ENCODE data around the gene SNX30. TPM values are rescaled to one million over a fixed set of nuclear protein-coding genes. Genes with fewer than 3 reads are reported as not detected.

The SNX30 gene
- total and polyA plus RNA-seq, 4 donors = 1.8 to 13.5 (median 6.5) TPM

GRCh38 chr9:112886351-112886750 lies 135.8 kb downstream of the SNX30 start:
- Histone ChIP-seq H3K27me3 (ENCODE audit: control insufficient read depth in 4 of 4, insufficient read depth in 4 of 4, low read length in 3 of 4) (no peaks in the 10 kb centered on the region), H3K27ac (ENCODE audit: low read depth in 1 of 2, low read length in 2 of 2) (no peak overlapping the region), H3K9me3 (ENCODE audit: control insufficient read depth in 4 of 4, low read length in 3 of 4) (no peaks in the 10 kb centered on the region), H3K9ac (ENCODE audit: low read depth in 1 of 2, low read length in 2 of 2) (no peak overlapping the region), H3K4me3 (ENCODE audit: low read depth in 1 of 3, low read length in 3 of 3) (no peak overlapping the region), H3K4me1 (ENCODE audit: control insufficient read depth in 4 of 4, insufficient read depth in 4 of 4, low read length in 3 of 4) (peaks cover 8 to 11% (median 10%) of the 10 kb centered on the region in 4 donors), H3K36me3 (ENCODE audit: control insufficient read depth in 4 of 4, insufficient read depth in 3 of 4, low read depth in 1 of 4, low read length in 3 of 4) (no peaks in the 10 kb centered on the region)
- no peak for DNase-seq (ENCODE audit: low spot score)
- WGBS = 95% methylated on average over 4 of the region's 4 CpGs
- TF ChIP-seq SP1 (IDR thresholded peaks at IDR 0.05) = no peak
- no peak for TF ChIP-seq NR2F2 (IDR thresholded peaks at IDR 0.05)
- TF ChIP-seq EGR1 (IDR thresholded peaks at IDR 0.05; ENCODE audit: low read depth in 2 of 2) = no peak
- TF ChIP-seq REST (IDR thresholded peaks at IDR 0.05) = no peak

GRCh38 chr9:112887381-112887780 lies 136.8 kb downstream of the SNX30 start:
- no peaks in the 10 kb centered on the region for H3K27me3 ChIP-seq (ENCODE audit: control insufficient read depth in 4 of 4, insufficient read depth in 4 of 4, low read length in 3 of 4)
- TF ChIP-seq RAD21 (IDR thresholded peaks at IDR 0.05) (peak in 1 of 2 donors; percentile 23), GABPA (IDR thresholded peaks at IDR 0.05 in 1 of 2, conservative IDR thresholded peaks at IDR 0.05 in 1 of 2) (no peak)
- H3K4me3 ChIP-seq (ENCODE audit: low read depth in 1 of 3, low read length in 3 of 3) = no peak overlapping the region
- H3K27ac ChIP-seq (ENCODE audit: low read depth in 1 of 2, low read length in 2 of 2) = no peak overlapping the region
- WGBS = 72% methylated on average over 5 of the region's 5 CpGs
- H3K36me3 ChIP-seq (ENCODE audit: control insufficient read depth in 4 of 4, insufficient read depth in 3 of 4, low read depth in 1 of 4, low read length in 3 of 4) = no peaks in the 10 kb centered on the region
- peaks cover 8 to 11% (median 10%) of the 10 kb centered on the region in 4 donors for H3K4me1 ChIP-seq (ENCODE audit: control insufficient read depth in 4 of 4, insufficient read depth in 4 of 4, low read length in 3 of 4)
- no peak for DNase-seq (ENCODE audit: low spot score)
- H3K9ac ChIP-seq (ENCODE audit: low read depth in 1 of 2, low read length in 2 of 2) = no peak overlapping the region
- no peaks in the 10 kb centered on the region for H3K9me3 ChIP-seq (ENCODE audit: control insufficient read depth in 4 of 4, low read length in 3 of 4)

- H3K9me3 ChIP-seq (ENCODE audit: control insufficient read depth in 4 of 4, low read length in 3 of 4) = no peaks in the 10 kb centered on the region
- no peak within 1 kb of the TSS for H3K9ac ChIP-seq (ENCODE audit: low read depth in 1 of 2, low read length in 2 of 2)
- H3K27me3 ChIP-seq (ENCODE audit: control insufficient read depth in 4 of 4, insufficient read depth in 4 of 4, low read length in 3 of 4) = no peaks in the 10 kb centered on the region
- 16% methylated on average over 78 of the region's 78 CpGs for WGBS
- TF ChIP-seq YY1 (IDR thresholded peaks at IDR 0.05) (no peak), FOXA2 (IDR thresholded peaks at IDR 0.05) (no peak), SP1 (IDR thresholded peaks at IDR 0.05) (no peak), REST (IDR thresholded peaks at IDR 0.05) (no peak), RXRA (IDR thresholded peaks at IDR 0.05) (no peak), HNF4G (IDR thresholded peaks at IDR 0.05) (no peak), ATF3 (IDR thresholded peaks at IDR 0.05) (no peak), HNF4A (conservative IDR thresholded peaks at IDR 0.05) (no peak), CTCF (IDR thresholded peaks at IDR 0.05; ENCODE audit: low read depth, low read length, missing input control) (no peak), FOXA1 (IDR thresholded peaks at IDR 0.05) (no peak), RAD21 (IDR thresholded peaks at IDR 0.05) (no peak), JUND (IDR thresholded peaks at IDR 0.05) (no peak), GABPA (IDR thresholded peaks at IDR 0.05 in 1 of 2, conservative IDR thresholded peaks at IDR 0.05 in 1 of 2) (no peak), MAX (IDR thresholded peaks at IDR 0.05) (no peak)
- no peaks in the 10 kb centered on the region for H3K36me3 ChIP-seq (ENCODE audit: control insufficient read depth in 4 of 4, insufficient read depth in 3 of 4, low read depth in 1 of 4, low read length in 3 of 4)
- DNase-seq (ENCODE audit: low spot score) = no peak
- peak within 1 kb of the TSS; percentile 0 to 48 (median 3) for H3K4me3 ChIP-seq (ENCODE audit: low read depth in 1 of 3, low read length in 3 of 3)
- peaks cover 8 to 13% (median 10%) of the 10 kb centered on the region in 4 donors for H3K4me1 ChIP-seq (ENCODE audit: control insufficient read depth in 4 of 4, insufficient read depth in 4 of 4, low read length in 3 of 4)
- H3K27ac ChIP-seq (ENCODE audit: low read depth in 1 of 2, low read length in 2 of 2) = no peak within 1 kb of the TSS
These were observed 139.8 kb downstream of the SNX30 start, which contains the start of gene SLC46A2 for GRCh38 chr9:112890106-112891081. Gene SLC46A2 (minus strand): TSS chr9:112890876. CDS start chr9:112890681, 195 bp downstream.

Measured in liver (tissue), 9 donors.